GM21515 (cell line): ENCODE measurements around the gene RNF220.

Experiments used
- ATAC-seq: cut with Tn5 transposase; IDR thresholded peaks from one replicate; pipeline ENCODE4 v1.9.1; 2021; ENCODE audit not compliant: unreplicated experiment

Gene RNF220

DNA sequence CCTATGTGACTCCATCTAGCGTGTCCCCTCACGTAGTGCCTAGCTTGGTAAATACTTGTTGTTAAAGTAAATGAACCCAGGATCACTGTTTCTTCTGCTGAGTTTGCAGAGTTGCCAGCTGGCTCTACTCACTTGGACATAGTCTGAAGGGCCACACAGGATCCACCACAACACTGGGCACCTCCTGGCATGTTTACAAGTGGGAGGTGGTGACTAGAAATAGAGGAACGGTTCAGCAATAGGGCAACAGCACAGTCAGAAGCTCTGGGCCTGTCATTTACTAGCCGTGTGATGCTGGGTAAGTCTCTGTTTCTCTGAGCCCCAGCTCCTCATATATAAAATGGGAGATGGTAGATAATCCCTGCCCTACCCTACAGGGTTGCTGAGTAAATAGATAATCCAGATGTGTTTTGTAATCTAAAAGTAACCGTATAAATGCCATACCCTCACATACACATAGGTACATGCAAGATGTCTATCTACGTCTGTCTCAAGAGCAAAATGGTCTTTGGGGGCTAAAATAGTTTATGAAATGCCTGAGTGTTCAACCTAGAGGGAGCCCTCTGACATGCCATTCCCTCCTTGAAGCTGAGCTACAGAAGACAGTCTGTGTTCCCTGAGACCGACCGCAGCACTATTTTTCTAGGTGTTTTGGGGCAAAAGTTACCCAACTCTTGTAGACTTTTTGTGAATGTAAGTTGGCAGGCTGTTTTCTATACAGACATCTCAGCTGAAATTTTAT is 20.5 kb downstream of the RNF220 start:
- no peak for ATAC-seq

DNA sequence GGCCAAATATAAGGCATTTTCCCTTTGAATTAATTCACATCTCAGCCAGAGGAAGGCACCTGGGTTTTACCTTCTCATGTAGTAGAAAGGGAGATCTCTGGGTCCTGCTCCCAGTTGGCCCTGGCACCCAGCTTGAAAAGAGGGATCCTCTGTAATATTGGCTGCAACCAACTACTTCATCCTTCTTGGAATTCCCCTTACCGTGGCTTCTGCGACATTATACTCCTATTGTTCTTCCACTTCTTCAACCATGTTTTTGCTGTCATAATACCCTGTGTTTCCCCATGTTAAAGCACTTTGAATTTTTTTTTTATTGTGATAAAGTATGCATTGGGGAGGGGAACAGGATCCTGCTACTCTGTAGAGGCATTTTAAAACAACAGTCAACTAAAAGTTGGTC is 26.8 kb downstream of the RNF220 start:
- ATAC-seq = no peak

DNA sequence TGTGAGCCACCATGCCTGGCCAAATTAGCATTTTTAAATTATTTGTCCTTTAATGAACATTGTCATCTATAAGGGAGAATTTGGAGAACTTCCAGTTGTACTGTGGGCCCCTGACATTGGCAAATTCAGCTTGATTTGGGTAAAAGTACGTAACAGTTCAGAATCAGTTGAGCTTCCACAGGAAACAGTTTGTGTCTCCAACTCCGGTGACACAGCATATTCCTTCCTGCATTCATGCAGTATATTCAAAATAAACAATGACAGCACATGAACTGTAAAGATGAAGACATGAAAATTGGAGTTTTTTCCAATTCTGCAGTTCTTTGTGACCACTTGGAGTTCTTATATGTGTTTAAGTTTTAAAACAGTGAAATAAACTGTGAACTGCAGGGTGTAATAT is 28.2 kb downstream of the RNF220 start:
- no peak for ATAC-seq

DNA sequence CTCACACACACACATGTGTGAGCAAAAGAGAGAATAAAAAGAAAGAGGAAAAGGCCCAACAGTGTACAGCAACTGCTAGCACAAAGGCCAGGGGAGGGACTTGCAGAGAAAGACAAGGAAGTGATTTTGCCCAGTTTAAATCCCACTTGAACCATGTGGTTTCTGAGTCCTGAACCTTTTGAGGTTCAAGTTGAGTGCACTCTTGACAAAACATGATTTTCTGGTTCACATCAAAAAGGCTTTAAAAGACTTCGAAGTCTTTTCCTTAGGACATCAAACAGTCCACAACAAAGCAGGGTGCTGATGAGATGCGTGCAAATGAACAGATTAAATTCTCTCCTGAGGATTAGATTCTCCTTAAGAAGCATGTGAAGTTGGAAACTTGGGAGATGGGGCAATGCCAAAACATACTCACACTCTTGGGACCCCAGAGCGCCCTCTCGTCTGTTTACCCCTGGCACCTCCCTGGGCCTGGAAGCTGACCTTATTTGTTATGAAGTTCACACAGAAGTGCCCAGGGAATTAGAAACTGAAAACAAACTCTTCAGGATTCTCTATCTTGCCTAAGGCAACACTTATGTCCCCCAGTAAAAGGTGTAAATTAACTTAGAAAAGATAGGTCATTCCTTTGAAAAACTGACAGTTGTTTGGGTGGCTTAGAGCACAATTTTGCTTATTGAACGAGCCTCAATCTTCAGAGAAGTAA is 31.5 kb downstream of the RNF220 start:
- ATAC-seq = no peak

DNA sequence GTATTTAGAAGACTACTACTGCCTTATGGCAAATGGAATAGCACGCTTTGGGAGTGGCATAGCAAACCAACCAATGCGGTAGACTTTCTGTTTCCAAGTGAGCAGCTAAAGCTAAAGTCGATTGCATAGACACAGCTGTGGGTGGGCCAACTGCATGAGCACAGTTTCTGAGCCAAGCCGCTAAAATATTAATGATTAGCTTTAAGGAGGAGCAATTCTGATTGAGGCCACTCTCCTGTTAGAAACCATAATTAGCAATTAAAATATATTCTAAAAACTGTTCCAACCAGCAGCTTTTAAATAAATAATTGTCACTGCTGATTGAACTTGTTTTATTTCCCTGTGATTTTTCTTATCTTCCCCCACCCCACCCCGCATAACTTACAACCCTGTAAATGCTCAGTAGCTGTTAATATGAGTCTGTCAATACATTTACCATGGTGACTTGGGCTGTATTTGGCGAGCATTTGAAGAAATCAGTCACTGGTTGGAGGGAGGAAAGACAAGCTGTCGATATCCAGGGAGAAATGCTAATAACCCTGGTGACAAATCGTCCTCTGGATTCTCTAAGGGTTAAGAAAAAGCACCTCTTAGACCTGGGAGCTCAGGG is 32.2 kb downstream of the RNF220 start:
- no peak for ATAC-seq

DNA sequence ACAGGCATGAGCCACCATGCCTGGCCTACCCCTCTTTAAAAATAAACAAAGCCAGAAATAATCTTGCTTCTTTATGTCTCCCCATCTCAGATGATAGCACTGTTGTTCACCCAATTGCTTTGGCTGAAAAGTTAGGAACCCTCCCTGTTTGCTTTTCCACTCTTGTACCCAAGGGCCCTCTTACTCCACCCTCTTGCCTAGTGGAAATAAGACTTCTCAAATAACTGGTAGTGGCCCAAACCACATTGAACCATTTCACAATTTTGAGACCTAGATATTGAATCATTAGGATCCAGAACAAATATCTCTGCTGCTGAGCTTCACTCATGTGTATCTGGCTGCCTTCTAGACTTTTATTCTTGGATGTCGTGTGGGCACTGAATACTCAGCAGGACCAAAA is 37.7 kb downstream of the RNF220 start:
- ATAC-seq = no peak

GRCh38 chr1:44447051-44447810 is 42.2 kb downstream of the RNF220 start:
- ATAC-seq = no peak

GRCh38 chr1:44453798-44454349 is 48.8 kb downstream of the RNF220 start:
- no peak for ATAC-seq

DNA sequence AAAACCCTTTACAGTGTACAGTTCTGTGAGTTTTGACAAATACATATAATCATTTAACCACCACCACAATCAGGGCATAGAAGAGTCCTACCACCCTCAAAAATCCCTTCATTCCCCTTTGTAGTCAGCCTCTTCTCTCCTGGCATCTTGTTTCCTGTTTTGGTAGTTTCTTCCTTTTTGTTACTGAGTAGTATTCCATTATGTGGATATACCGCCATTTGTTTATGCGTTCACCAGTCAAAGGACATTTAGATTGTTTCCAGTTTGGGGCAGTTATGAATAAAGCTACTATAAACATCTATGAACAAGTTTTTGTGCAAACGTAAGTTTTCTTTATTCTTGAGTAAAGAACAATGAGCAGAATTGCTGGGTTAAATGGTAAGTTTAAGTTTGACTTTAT is 49.6 kb downstream of the RNF220 start:
- ATAC-seq = no peak

GRCh38 chr1:44460107-44460882 is 55.2 kb downstream of the RNF220 start:
- ATAC-seq = no peak

GRCh38 chr1:44464361-44464760 is 59.3 kb downstream of the RNF220 start:
- no peak for ATAC-seq

DNA sequence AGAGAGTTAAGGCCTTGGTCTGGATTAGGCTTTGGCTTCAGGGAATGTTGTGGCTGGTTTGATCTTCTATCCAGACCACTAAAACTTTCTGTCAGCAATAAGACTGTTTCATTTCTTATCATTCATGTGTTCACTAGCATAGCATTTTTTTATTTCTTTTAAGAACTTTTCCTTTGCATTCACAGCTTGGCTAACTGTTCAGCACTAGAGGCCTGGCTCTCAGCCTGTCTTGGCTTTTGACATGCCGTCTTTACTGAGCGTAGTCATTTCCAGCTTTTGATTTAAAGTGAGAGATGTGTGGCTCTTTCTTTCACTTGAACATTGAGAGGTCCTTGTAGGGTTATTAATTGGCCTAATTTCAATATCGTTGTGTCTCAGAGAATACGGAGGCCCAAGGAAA is 62.5 kb downstream of the RNF220 start:
- ATAC-seq = no peak

GRCh38 chr1:44471911-44472453 is 66.9 kb downstream of the RNF220 start:
- no peak for ATAC-seq

DNA sequence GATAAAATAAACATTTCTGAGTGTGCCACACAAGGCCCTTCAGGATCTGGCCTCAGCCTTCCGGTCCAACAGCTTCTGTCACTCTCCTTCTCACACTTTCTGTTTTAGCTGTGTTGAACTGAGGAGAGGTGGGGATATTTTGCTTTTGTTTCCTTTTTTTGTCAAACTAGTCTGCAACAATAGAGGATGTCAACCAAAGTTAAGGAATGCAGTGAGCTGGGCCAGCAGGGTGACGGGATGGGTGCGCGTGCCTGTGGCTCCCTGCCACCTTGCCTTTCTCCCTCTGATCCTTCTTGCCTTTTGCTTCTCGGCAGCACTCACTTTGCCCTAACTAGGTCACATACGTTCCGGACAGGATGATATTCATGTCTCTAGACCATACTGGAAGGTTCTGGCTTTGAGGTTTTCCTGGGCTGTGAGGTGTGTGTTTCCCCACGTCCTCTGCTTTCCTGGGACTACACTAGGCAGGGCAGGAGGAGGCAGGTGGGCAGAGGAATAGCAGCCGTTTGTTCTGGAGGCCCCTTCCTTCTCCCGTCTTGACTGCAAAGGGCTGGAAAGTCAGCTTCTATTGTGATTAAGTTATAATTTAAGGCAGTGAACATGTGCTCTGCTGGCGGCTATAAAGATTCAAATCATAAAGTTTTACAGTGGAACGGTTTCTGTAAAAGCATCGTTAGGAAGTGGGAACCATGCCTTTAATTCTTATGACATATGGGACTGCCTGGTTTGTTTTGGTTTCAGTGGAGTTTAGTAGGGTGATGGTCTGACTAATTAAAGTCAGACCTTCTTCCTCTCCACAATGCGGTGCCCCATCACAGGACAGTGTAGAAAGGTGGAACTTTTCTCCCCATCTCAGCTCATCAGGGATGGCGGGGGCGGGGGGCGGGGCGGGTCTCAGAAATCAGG is 67.8 kb downstream of the RNF220 start:
- no peak for ATAC-seq

- ATAC-seq = no peak
Observed at GRCh38 chr1:44476891-44477290, 71.8 kb downstream of the RNF220 start.

DNA sequence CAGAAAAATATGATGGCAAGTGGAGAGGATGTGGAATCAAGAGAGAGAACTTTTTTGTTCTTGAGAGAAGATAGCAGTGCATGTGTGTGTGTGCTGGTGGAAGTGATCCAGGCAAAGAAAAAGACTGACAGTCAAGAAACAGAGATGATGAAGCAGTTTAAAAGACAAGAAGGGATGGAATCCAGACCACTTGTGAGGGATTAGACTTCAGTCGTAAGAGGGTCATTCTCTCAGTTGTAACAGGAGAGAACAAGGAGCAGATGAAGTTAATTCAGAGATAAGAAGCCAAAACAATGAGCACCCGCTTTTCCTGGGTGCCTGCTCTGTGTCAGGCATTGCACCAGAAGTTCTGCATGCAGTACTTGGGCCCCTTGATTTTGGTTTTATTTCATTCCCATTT is 76.6 kb downstream of the RNF220 start:
- no peak for ATAC-seq

GRCh38 chr1:44483089-44483874 is 78.2 kb downstream of the RNF220 start:
- no peak for ATAC-seq

DNA sequence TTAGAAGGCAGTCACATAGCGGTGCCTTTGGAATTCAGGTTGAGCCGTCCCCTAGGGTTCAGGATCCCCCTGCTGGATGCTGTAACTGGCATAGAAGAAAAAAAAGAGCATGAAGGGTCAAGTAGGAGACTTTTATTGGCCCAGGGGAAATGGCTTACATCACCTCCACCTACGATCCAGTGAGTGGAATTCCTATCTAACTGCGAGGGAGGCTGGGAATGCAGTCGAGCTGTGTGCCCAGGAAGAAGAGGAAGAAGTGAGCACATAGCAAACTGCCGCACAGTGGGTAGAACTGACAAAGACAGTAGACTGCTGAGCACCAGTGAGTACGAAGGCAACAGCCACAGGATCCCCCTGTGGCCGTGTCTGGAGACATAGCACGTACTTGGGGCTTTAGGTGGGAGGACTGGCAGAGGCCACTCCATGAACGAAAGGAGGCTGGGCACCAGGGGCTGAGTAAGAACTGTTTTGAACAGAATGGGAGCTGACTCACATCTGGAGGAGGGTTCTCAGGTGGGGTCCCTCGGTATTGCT is 79.2 kb downstream of the RNF220 start:
- no peak for ATAC-seq
